PFSK-1 (cell line): ENCODE results near the gene CTTNBP2.

Experiments
- FOXP2 ChIP-seq: optimal IDR thresholded peaks from 2 replicates; pipeline ENCODE3; 2011; ENCODE audit warnings: borderline replicate concordance, control low read depth, inconsistent platforms; ENCODE audit not compliant: insufficient read depth; ENCODE audit errors: extremely low read length, extremely low read depth
- SIN3A ChIP-seq: IDR thresholded peaks from 2 replicates; pipeline ENCODE4 v1.6.1; 2012; ENCODE audit warnings: mild to moderate bottlenecking, low read length, moderate library complexity, borderline replicate concordance; ENCODE audit not compliant: insufficient read depth

- TF ChIP-seq FOXP2: no peak
- no peak for TF ChIP-seq SIN3A
Measured at GRCh38 chr7:117791877-117792780, 81.1 kb downstream of the CTTNBP2 start.
